ENCODE measurements around the gene RASA4. TPM values are rescaled to one million over a fixed set of nuclear protein-coding genes. Genes with fewer than 3 reads are reported as not detected.
"Not testable (repeated sequence)": the region's sequence is repeated elsewhere in the genome, so short reads cannot be mapped to it uniquely, and the experiment has no call there.

RASA4 gene
- total RNA-seq, 1 donor from 2014 or later, result 14.2 TPM

DNA sequence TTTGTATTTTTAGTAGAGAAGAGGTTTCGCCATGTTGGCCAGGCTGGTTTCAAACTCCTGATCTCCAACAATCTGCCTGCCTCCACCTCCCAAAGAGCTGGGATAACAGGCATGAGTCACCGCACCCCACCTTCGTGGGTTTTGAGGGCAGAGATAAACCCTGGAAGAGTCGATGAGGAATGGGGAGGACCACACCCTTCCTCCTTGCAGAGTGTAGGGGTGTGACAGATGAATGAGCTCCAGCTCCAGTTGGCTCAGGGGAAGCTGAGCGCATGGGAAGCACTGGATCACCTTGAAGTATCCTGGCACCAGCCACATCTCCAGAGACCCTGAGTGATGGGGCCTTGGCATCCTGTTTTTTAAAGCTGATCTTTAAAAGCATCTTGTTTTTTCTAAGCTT is 33.1 kb downstream of the RASA4 start:
- DNase-seq (ENCODE audit: low read depth); H3K27me3 ChIP-seq (ENCODE audit: control insufficient read depth, insufficient read depth, low read length); H3K36me3 ChIP-seq (ENCODE audit: control insufficient read depth, insufficient read depth, low read length); H3K4me3 ChIP-seq (ENCODE audit: low read depth, low read length): not testable (repeated sequence)

DNA sequence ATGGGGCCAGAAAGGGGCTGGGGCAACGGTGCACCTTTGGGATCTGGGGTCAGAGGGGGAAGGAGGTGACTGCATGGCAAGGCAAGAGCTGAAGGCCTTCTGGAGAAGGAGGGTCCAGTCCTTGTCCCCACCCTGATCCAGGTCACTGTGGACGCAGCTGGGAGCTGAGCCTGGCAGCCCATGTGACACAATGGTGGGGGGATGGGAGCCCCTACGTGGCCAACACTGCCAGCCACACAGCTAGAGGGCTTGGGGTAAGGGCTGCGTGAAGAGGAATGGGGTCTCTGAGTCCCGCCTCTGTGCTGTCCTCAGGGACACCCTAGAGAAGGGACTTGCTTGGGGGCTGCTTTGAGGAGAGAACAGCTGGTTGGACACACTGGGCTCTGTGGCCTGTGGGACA is 34.8 kb downstream of the RASA4 start:
- not testable (repeated sequence) for H3K27me3 ChIP-seq (ENCODE audit: control insufficient read depth, insufficient read depth, low read length); H3K4me3 ChIP-seq (ENCODE audit: low read depth, low read length); H3K36me3 ChIP-seq (ENCODE audit: control insufficient read depth, insufficient read depth, low read length); DNase-seq (ENCODE audit: low read depth)

DNA sequence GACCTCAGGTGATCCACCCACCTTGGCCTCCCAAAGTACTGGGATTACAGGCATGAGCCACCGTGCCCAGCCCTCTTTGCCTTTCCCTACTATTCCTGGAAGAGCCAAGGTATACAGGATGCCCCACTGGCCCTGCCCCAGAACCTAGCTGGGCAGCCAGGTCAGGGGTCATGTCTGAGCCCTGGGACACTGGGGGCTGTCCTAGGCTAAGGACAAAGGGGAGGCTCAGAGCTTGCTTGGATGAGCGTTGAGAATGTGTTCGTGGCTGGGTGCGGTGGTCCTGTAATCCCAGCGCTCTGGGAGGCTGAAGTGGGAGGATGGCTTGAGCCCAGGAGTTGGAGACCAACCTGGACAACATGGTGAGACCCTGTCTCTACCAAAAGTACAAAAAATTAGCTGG is 38.1 kb downstream of the RASA4 start:
- not testable (repeated sequence) for H3K4me3 ChIP-seq (ENCODE audit: low read depth, low read length); DNase-seq (ENCODE audit: low read depth); H3K36me3 ChIP-seq (ENCODE audit: control insufficient read depth, insufficient read depth, low read length); H3K27me3 ChIP-seq (ENCODE audit: control insufficient read depth, insufficient read depth, low read length)

DNA sequence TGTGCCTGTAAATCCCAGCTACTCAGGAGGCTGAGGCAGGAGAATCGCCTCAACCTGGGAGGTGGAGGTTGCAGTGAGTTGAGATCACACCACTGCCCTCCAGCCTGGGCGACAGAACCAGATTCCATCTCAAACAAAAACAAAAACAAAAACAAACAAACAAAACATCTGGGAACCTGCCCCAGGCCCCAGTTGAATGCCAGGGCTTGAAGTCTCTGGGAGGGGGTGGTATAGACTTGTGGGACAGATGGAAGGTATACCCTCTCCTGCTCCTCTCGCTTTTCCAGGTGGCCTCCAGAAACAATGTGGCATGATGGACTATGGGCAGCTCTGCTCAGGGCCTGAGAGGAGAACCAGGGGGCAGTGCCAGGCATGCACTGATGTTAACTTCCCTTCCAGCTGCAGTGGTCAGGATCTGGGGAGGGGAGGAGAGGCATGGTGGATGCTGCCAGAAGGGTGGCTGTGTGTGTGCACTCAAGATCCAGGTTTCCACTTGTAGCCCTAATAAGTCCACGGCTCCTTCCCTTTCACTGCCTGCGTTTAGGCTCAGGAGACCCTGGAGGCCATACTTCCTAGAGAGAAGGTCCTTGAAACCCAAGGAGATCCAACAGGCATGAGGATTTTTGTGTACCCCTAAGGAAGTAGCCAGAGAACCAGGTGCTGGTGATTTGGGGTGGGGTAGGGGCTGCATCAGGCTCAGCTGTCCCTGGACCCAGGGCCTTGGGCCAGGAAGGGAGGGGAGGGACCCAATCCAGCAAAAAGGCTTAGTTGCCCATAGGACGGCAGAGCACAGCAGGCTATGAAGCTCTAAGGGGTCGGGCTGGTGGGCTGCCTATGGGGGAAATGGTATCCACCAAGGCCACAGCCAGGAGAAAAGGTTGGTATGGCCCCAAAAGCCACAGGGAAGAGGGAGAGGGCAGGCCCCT is 39.0 kb downstream of the RASA4 start:
- DNase-seq (ENCODE audit: low read depth); H3K36me3 ChIP-seq (ENCODE audit: control insufficient read depth, insufficient read depth, low read length); H3K27me3 ChIP-seq (ENCODE audit: control insufficient read depth, insufficient read depth, low read length); H3K4me3 ChIP-seq (ENCODE audit: low read depth, low read length): not testable (repeated sequence)

DNA sequence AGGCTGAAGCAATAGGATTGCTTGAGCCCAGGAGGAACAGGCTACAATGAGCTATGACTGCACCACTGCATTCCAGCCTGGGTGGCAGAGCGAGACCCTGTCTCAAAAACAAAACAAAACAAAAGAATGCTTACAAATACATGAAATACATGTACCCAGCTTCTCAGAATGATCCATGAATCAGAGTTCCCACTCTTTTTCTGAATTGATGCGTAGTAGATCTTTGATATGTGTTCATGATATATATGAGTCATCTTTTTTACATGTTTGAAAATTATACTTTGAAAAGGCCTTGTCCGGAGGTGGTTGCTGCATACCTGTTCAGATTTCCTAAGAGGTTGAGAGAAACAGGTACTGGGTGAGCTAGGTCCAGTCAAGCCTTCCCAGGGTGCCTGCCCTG is 40.2 kb downstream of the RASA4 start:
- not testable (repeated sequence) for DNase-seq (ENCODE audit: low read depth); H3K27me3 ChIP-seq (ENCODE audit: control insufficient read depth, insufficient read depth, low read length); H3K4me3 ChIP-seq (ENCODE audit: low read depth, low read length); H3K36me3 ChIP-seq (ENCODE audit: control insufficient read depth, insufficient read depth, low read length)

DNA sequence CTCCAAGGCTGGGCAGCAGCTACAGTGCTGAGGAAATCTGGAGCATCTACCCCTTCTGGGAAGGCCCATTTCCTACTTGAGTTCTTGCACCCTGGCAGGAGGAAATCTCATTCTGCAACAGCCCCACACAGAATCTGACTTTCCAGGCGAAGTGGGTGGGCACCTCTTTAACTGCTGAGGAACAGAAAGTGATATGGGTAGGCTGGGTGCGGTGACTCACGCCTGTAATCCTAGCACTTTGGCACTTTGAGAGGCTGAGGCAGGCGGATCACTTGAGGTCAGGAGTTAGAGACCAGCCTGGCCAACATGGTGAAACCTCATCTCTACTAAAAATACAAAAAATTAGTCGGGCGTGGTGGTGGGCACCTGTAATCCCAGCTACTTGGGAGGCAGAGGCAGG is 41.9 kb downstream of the RASA4 start:
- not testable (repeated sequence) for H3K27me3 ChIP-seq (ENCODE audit: control insufficient read depth, insufficient read depth, low read length); H3K36me3 ChIP-seq (ENCODE audit: control insufficient read depth, insufficient read depth, low read length); H3K4me3 ChIP-seq (ENCODE audit: low read depth, low read length); DNase-seq (ENCODE audit: low read depth)

DNA sequence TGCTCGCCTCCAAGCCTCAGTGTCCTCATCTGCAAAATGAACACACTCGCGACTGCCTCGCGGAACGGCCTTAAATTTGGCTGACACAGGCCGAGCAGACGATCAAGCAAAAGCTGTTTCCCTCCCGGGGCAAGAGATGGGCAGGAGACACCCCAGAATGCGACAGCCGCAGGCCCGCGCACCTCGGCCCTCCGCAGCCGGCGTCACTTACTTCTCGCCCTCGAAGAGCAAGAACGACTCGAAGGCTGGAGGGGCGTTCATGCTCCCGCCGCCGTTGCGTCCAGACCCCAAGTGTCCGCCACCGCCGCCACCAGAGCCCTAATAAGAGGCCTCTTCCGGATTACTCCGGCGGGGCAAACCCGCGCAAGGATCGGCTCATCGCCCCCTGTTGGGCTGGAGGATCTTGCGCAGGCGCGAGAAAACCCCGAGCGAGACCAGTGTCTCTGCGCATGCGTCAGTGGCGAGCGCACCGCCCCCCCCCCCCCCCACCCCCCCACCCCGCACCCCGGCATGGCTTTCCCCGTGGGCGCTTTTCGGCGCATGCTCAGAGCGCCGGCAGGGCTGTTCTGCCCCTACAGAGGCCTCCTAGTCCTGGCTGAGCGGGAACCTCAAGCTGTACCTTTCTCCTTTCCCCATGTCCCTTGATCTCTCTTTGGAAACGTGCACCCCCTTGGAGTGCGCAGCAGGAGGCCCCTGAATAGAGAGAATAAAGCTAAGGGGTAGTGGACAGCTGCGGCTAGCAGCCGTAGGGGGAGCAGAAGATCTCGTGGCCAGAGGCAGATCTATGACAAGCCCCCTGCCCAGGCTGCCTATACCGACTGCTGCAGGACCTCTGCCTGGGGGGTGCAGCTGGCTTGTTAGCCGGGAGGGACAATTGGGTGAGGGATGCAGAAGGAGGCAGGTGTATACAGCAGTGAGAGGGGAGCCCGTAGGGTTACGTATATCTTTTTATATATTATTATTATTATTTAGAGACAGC is 44.0 kb downstream of the RASA4 start, which contains the start of gene POLR2J3:
Gene POLR2J3, minus strand, starts transcription at position 323 of the 979 bp plus-strand sequence. Its CDS starts 62 bp downstream, at position 261.
- H3K27me3 ChIP-seq (ENCODE audit: control insufficient read depth, insufficient read depth, low read length); H3K36me3 ChIP-seq (ENCODE audit: control insufficient read depth, insufficient read depth, low read length): not testable (repeated sequence)
- peak; percentile 35 for DNase-seq (ENCODE audit: low read depth)
- TF ChIP-seq, protein P1, sequence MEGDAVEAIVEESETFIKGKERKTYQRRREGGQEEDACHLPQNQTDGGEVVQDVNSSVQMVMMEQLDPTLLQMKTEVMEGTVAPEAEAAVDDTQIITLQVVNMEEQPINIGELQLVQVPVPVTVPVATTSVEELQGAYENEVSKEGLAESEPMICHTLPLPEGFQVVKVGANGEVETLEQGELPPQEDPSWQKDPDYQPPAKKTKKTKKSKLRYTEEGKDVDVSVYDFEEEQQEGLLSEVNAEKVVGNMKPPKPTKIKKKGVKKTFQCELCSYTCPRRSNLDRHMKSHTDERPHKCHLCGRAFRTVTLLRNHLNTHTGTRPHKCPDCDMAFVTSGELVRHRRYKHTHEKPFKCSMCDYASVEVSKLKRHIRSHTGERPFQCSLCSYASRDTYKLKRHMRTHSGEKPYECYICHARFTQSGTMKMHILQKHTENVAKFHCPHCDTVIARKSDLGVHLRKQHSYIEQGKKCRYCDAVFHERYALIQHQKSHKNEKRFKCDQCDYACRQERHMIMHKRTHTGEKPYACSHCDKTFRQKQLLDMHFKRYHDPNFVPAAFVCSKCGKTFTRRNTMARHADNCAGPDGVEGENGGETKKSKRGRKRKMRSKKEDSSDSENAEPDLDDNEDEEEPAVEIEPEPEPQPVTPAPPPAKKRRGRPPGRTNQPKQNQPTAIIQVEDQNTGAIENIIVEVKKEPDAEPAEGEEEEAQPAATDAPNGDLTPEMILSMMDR (IDR thresholded peaks at IDR 0.05; ENCODE audit: insufficient read depth, low read length, poor library complexity, severe bottlenecking), result peak; percentile 57
- H3K4me3 ChIP-seq (ENCODE audit: low read depth, low read length), result peak within 1 kb of the TSS; percentile 51

DNA sequence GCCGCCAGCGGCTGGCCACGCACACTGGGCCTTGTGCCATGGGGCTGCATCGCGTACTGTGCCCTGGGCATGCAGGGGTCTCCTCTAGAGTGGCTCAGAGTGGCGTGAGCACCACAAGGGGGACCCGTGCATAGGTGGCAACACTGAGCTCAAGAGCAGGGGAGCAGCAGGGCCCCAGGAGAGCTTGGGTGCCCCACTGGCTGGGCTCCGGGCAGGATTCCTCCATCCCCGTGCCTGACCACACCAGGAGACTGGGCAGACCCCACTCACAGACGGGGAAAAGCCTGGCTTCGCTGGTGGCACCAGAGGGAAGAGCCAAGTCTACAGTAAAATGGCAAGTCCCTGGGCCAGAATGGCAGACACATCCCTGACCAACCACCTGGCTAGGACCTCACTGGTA is 47.9 kb downstream of the RASA4 start:
- not testable (repeated sequence) for H3K4me3 ChIP-seq (ENCODE audit: low read depth, low read length); DNase-seq (ENCODE audit: low read depth); H3K36me3 ChIP-seq (ENCODE audit: control insufficient read depth, insufficient read depth, low read length); H3K27me3 ChIP-seq (ENCODE audit: control insufficient read depth, insufficient read depth, low read length)

DNA sequence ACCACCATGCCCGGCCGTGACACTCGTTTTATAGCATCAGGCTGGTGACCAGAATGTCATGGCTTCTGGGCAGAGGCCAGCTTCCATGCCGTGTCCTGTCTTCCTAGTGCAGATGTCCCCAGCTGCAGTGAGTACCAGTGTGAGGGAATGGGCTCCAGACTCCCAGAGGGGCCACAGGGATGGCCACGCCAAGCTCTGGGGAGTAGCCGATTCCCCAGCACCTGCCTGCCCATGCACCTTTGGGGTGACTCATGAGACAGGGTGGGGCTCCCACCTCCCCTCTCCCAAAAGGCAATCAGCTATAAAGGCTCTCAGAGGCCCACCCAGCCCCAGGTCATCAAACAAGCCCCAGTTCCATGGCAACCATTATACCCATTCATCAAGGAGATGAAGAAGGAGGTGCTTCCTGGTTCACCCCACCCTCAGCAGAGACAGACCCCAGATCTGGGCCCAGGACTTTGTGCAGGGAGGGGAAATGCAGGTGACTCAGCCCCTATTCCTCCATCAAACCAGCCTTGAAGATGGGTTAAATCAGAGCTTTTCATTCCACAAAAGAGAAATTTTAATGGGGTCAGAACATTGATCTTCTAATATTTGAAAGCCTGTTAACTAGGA is 65.6 kb downstream of the RASA4 start, which contains the start of gene SPDYE2:
Gene SPDYE2, plus strand, starts transcription at position 419 of the 615 bp plus-strand sequence. CDS start 2,030 bp downstream, outside the sequence.
- H3K4me3 ChIP-seq (ENCODE audit: low read depth, low read length); H3K36me3 ChIP-seq (ENCODE audit: control insufficient read depth, insufficient read depth, low read length); H3K27me3 ChIP-seq (ENCODE audit: control insufficient read depth, insufficient read depth, low read length); DNase-seq (ENCODE audit: low read depth): not testable (repeated sequence)

DNA sequence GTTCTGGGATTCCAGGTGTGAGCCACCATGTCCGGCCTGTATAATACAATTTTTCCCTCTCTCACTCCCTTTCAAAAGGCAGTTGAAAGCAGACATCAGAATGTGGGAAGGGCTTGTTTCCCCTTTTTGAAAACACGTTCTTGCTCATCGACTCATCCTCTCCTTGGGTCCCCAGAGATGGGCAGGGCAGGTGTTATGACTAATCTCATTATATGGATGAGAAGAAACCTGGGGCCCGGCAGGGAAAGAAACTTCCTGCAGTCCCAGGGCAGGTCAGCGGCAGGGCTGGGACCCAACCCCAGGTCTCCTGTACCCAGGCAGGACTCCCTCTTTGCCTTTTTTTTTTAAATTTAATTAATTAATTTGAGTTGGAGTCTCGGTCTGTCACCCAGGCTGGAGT is 70.2 kb downstream of the RASA4 start:
- H3K27me3 ChIP-seq (ENCODE audit: control insufficient read depth, insufficient read depth, low read length); DNase-seq (ENCODE audit: low read depth); H3K36me3 ChIP-seq (ENCODE audit: control insufficient read depth, insufficient read depth, low read length); H3K4me3 ChIP-seq (ENCODE audit: low read depth, low read length): not testable (repeated sequence)

DNA sequence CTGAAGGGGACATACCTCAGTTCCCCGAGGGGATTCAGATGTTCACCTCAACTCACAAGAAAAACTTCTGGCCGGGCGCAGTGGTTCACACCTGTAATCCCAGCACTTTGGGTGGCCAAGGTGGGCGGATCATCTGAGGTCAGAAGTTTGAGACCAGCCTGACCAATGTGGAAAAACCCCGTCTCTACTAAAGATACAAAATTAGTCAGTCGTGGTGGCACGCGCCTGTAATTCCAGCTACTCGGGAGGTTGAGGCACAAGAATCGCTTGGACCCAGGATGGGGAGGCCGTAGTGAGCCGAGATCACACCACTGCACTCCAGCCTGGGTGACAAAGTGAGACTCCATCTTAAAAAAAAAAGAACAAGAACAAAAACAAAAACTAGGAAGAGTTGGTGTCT is 71.3 kb downstream of the RASA4 start:
- H3K27me3 ChIP-seq (ENCODE audit: control insufficient read depth, insufficient read depth, low read length); H3K36me3 ChIP-seq (ENCODE audit: control insufficient read depth, insufficient read depth, low read length); H3K4me3 ChIP-seq (ENCODE audit: low read depth, low read length); DNase-seq (ENCODE audit: low read depth): not testable (repeated sequence)

DNA sequence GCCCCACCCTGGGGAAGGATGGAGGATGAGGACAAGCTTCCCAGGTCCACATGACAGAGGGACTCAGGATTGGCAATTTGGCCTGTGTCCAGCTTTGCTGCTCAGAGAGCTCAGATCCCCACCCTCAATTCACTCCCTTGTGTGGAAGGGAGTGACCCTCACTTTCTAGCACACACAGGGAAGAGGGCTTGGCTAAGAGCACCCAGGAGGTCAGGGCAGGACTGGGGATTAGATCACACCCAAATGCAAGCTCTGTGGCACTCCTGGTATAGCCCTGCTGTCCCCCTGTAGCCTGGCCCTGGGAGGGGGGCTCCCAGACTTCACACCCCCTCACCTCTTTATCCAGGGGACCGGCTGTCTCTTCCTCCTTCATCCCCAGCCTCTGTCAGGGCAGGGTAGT is 72.2 kb downstream of the RASA4 start:
- not testable (repeated sequence) for H3K27me3 ChIP-seq (ENCODE audit: control insufficient read depth, insufficient read depth, low read length); H3K36me3 ChIP-seq (ENCODE audit: control insufficient read depth, insufficient read depth, low read length); H3K4me3 ChIP-seq (ENCODE audit: low read depth, low read length); DNase-seq (ENCODE audit: low read depth)

DNA sequence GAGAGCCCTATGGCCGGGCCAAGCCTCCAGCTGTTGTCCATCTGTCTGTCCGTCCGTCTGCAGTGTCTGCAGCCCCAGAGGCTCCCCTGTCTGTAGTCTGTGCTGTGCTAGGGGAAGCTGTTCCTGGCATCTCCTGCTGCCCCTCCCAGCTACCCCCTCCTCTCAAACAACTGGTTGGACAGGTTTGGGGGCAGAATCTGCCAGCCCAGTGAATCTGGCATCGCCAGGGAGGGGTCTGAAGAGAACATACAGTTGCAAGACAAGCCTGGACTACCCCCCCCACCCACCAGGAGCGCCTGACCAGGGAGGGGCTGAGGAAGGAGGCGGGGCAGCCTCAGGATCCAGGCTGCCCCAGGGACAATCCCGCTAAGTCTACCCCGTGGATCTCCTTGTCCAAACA is 73.0 kb downstream of the RASA4 start, which contains the start of gene UPK3BL2:
Gene UPK3BL2, minus strand, starts transcription at position 101 of the 400 bp plus-strand sequence. Its CDS starts 60 bp downstream, at position 41.
- not testable (repeated sequence) for H3K27me3 ChIP-seq (ENCODE audit: control insufficient read depth, insufficient read depth, low read length); DNase-seq (ENCODE audit: low read depth); H3K36me3 ChIP-seq (ENCODE audit: control insufficient read depth, insufficient read depth, low read length); H3K4me3 ChIP-seq (ENCODE audit: low read depth, low read length)
